GM20000 (cell line): ENCODE results near the gene CDC37L1.

Source experiments
- DNase-seq: peaks from one replicate; pipeline ENCODE4 v3.0.0; 2012; ENCODE audit warnings: low spot score
- TF ChIP-seq, protein P1 (sequence below): IDR thresholded peaks from 2 replicates; pipeline ENCODE4 v1.5.1; 2012; ENCODE audit warnings: mild to moderate bottlenecking, control low read depth; ENCODE audit errors: extremely low read depth, missing control alignments

CDC37L1 gene

DNA sequence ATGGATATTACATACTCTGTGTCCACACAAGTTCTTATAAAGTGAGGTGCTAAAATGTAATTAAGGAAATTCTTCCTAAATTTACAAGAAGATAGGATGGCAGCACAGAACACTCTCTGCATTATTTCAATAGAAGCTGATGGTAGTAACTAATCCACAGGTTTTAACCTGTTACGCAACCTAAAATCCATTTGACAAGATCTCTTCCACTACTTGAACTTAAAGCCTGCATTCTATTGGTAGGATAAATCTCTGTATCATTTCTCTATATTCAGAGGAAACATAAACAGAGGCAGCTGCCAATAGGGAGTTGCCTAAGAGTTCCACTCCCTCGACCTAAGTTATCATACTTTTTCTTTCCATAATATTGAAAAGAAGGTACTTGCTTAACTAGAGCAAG is 21.6 kb downstream of the CDC37L1 start:
- TF ChIP-seq, protein P1, sequence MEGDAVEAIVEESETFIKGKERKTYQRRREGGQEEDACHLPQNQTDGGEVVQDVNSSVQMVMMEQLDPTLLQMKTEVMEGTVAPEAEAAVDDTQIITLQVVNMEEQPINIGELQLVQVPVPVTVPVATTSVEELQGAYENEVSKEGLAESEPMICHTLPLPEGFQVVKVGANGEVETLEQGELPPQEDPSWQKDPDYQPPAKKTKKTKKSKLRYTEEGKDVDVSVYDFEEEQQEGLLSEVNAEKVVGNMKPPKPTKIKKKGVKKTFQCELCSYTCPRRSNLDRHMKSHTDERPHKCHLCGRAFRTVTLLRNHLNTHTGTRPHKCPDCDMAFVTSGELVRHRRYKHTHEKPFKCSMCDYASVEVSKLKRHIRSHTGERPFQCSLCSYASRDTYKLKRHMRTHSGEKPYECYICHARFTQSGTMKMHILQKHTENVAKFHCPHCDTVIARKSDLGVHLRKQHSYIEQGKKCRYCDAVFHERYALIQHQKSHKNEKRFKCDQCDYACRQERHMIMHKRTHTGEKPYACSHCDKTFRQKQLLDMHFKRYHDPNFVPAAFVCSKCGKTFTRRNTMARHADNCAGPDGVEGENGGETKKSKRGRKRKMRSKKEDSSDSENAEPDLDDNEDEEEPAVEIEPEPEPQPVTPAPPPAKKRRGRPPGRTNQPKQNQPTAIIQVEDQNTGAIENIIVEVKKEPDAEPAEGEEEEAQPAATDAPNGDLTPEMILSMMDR, result no peak
- DNase-seq, result no peak

DNA sequence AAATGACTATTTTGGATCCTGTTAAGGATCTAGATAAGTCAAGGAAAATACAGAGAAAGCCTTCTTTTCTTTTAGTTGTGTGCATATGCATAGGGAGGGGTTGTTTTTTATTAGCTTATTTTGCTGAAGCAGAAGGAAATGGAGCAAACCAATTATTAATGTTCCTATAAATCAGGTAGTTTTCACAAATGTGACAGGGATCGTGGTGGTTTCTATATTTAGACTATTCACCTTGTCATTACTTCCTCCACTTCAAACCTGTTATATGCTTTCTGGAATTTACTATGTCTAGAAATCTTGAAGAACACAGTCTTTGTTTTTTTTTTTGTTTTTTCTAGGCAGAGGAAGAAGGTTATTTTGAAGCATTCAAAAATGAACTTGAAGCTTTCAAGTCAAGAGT is 22.2 kb downstream of the CDC37L1 start:
- no peak for DNase-seq
- TF ChIP-seq, protein P1, result no peak

DNA sequence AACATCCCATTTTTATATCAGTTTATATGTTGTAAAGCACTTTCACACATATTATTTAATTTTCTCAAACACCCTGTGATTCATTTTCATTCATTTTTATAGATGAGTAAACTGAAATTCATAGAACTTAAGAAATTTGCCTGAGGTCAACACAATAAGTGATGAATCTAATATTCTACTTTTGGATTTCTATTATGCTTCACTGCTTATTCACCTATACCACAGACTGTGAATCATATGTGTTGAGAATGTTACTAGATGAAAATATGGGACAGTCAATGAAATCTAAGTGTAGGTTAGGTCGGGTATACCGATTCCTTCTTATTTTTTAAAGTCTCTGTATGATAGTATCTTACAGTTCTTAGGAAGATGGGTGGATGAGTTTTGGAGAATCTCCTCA is 24.8 kb downstream of the CDC37L1 start:
- TF ChIP-seq, protein P1, result no peak
- no peak for DNase-seq

DNA sequence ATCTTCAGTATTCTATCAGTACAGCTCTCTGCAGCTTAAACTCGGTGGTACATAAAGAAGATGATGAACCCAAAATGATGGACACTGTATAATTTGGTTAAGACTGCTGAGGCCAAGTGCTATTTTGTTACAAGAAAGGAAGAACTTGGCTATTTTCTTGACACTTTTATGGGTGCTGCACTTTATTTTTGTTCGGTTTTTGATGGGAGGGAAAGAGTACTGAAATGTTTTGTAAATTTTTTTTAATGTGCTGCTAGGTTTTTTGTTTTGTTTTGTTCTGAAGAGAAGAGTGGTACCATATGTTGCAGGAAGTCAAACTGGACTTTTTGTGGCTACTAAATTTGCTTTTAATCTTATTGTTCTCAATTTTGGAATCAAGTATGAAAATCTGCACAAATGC is 26.7 kb downstream of the CDC37L1 start:
- TF ChIP-seq, protein P1, result no peak
- DNase-seq, result no peak

DNA sequence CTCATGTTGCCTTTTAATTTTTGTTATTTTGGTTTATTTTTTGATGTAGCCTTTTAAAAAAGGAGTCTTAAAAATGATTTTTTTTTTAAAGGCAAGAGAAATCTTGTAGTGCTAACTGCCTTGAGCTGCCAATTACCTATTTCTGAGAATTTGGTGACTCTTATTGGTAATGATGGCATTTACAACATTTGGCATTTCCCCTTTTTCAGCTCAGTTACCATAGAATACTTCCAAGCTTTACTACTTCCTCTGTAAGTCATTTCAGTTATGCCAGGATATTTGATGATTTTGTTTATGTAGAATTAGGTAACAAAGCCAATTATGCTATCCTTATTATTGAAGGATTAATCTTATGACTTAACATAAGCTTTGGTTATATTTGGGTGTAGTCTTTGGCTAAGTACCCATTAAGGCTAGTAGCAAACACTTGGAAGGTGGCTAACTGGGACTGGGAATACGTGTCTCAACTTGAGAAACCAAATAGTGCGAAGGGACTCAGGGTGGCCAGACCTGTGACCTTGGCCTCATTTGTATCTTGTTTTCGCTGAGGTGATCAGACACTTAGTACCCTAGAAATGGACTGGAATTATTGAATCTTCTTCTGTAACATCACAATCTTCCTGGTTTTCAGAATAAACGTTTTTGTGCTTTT is 27.7 kb downstream of the CDC37L1 start:
- DNase-seq, result no peak

DNA sequence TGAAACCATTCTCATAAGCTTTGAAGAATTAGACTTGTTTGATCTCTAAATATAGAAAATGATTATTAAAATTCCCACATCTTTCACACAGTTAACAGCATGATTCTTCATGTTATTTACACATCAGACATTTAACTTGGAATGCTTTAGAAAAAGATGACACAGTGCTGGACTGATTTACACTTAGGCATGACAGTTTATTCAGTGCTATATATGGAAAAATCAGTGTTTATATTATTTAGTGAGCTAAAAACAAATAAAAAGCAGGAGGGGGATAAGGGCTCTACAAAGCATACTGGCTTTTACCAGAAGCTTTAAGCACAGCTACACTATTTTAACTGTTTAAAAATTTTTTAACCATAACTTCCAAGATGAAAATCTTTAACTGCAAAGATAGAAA is 30.0 kb downstream of the CDC37L1 start:
- DNase-seq, result no peak
- TF ChIP-seq, protein P1, result no peak

More for the DNA sequence above, 27.7 kb downstream of the CDC37L1 start:
- TF ChIP-seq, protein P1, result no peak

DNA sequence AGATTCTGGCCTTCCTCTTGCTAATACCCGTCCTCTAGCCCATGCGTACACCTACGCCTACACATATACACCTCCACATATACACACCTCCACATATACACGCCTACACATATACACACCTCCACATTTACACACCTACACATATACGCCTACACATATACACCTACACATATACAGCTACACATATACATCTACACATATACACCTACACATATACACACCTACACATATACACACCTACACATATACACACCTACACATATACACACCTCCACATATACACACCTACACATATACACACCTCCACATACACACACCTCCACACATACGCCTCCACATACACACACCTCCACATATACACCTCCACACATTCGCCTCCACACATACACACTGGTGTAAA is 34.5 kb downstream of the CDC37L1 start:
- peak; percentile 10 for DNase-seq
- TF ChIP-seq, protein P1, result no peak
